GM18511 (cell line): ENCODE results near the gene CXCL1.

ENCODE experiments used
- ATAC-seq: cut with Tn5 transposase; IDR thresholded peaks from one replicate; pipeline ENCODE4 v1.9.1; 2021; ENCODE audit warnings: mild to moderate bottlenecking, moderate library complexity; ENCODE audit not compliant: unreplicated experiment

The CXCL1 gene

DNA sequence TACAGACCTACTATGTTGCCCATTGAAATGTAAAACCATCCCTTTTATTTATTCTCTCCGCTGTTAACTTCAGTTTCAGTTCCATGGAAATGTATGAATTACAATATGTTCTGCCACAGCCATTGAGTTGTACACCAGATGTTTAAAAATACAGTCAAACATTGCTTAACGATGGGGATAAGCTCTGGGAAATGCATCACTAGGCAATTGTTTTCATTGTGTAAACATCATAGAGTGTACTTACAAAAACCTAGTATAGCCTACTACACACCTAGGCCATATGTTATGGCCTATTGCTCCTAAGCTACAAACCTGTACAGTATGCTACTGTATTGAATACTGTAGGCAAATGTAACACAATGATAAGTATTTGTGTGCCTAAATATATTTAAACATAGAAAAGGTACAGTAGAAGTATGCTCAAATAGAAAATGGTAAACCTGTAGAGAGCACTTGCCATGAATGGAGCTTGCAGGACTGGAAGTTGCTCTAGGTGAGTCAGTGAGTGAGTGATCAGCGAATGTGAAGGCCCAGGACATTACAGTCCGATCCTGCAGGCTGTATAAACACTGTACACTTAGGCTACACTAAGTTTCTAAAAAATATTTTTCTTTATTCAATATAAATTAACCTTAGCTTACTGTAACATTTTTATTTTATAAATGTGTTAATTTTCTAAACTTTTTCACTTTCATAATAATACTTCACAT, 18.8 kb upstream of the CXCL1 start:
- no peak for ATAC-seq

DNA sequence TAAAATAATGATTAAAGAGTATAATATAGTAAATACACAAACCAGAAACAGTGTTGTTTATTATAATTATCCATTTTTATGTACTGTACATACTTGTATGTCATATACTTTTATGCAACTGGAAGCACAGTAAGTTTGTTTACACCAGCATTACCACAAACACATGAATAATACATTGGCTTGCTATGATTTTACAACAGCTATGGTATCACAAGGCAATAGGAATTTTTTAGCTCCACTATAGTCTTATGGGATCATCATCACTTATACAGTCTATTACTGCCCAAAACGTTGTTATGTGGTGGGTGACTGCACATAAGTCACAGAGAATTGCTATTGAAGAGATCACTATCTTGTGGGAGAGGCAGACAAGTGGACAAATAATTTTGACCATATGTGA, 17.9 kb upstream of the CXCL1 start:
- ATAC-seq: no peak

DNA sequence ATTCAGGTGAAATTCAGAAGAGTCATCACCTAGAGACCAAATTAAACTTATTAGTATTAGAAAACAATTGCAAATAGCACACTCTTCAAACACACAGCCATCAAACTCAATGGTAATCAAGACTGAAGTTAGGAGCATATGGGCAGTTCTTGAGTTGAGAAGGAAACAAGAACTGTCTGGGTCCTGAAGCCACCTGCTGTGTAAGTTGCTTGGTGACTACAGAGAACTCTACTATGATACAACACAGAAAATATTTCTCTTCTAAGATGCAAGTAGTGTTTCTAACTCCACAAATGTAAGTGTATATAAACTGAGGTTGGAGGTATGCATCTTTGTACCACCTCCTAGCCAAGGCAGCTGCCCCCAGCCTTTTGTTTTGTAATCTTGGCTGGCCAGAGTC, 16.4 kb upstream of the CXCL1 start:
- no peak for ATAC-seq

DNA sequence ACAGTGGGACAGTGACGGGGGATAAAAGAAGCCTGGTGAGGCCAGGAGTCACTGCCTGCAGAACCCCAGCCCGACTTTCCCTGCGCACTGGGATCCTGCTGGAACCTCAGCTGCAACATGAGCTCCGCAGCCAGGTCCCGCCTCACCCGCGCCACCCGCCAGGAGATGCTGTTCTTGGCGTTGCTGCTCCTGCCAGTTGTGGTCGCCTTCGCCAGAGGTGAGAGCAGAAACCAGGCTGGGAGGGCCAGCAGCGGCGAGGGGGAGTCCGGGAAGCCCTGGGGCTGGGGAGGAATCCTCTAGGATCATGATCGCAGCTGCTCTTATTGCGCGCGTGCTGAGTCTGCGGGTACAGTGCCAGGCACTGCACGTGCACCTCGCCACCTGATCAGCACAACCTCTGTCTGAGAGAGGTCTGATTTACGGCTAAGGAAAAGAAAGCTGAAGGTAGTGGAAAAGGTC, 15.9 kb upstream of the CXCL1 start, which contains the start of gene PF4V1:
Gene PF4V1 (plus strand): TSS at position 51 of the 459 bp plus-strand sequence. CDS start 67 bp downstream, at position 118.
- no peak for ATAC-seq

DNA sequence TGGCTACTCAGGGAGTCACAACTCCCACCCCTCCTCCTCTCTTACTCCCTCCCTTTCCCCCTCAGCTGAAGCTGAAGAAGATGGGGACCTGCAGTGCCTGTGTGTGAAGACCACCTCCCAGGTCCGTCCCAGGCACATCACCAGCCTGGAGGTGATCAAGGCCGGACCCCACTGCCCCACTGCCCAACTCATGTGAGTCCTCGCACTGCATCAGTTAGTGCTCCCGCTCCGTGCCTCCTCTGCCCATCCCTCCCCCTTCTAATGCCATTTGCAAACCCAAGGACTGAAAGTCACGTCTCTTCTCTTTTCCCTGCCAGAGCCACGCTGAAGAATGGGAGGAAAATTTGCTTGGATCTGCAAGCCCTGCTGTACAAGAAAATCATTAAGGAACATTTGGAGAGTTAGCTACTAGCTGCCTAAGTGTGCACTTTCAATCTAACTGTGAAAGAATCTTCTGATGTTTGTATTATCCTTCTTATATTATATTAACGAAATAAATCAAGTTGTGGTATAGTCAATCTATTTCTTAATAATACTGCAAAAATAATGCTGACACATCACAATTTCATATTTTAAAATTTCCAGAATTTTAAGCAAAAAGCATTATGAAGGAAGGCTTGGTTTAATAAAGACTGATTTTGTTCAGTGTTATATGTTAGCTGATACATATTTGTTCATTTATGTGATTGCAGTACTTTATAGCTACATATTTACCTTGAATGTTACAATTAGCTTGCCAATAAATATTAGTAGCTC, 15.3 kb upstream of the CXCL1 start:
- ATAC-seq: no peak

DNA sequence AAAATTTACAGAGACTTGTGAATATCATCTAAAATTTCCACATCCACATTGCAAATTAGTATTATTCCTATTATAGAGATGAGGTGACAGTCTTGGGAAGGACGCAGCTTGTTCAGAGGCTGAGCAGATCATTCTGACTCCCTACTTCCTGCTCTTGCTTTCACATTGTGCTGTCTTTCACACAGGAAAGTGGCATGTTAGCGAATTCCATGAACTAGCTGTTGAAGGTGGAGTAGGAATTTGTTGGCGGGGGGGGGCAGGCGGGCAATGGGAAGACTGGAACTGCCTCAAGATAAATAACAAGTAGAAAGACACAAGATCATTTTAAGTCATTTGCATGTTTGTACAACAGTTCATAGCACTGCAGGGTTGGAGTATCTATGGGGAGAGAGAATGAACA, 13.8 kb upstream of the CXCL1 start:
- no peak for ATAC-seq

DNA sequence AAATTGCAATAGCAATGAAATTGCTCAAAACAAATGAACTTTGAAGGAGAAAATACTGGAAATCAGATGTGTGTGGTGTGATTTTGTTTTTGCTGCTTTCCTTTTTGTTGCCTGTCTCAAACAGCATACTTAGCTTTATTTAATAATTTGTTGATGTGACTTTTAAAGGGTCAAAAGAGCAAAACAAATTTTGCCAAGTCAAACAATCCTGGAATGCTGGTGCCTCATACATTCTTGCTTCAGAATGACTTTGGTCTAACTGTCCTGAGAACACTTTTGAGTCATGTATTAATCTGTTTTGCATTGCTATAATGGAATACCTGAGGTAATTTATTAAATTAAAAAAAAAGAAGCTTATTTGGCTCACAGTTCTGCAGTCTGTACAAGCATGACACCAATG, 12.7 kb upstream of the CXCL1 start:
- no peak for ATAC-seq

DNA sequence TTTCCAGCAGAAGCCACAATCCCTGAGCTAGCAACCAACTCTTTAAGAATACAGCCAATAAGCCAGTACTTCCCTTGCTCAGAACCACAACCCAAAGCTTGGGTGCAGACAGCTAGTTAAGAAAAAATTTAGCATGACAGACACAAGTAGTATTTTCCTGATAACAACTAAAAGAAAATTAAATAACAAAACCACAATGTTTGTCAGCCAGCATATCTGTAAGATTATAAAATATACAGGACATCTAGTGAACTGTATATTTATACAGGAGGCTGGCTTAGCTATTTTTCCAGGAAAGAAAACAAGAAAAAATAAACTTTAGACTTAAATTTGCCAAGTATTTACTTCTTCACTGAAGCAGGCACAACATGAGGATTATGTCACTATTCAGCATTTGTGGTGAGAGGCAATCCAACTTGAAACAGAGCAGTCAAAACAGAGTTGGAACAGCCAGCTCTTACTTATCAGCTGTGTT, 9.5 kb upstream of the CXCL1 start:
- ATAC-seq: no peak

DNA sequence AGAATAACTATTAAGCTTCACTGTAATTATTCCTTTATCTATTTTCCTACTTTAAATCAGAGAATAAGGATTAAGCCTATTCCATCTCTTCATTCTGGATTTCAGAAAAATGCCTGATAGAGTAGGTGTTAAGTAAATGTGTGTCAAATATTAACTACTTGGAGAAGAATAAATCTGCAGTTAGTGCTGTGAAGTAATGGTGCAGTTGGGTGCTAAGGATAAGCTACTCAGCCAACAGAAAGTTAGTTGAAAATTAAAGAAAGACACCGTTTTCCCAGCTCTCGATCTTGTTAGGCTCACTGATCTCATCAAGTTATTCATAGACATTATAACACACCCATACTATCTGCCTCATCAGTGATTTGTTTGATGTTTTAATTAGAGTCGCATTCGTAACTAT, 9.0 kb upstream of the CXCL1 start:
- ATAC-seq: no peak

DNA sequence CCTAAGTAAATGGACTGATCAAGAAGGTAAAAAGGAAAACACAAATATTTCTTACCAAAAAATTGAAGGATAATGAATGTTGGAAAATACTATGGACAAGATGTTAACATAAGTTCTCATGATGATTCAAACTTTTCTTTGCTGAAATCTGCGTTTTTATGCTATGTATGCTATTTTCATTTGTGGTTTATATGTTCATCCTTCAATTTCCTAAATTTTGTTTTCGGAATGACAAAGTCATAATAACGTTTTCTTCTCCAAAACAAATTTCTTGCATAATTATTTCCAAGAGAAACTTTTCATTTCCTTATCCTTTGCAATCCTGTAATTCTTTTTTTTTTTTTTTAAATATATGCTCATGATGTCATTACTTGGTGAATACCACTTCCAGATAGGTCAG, 8.3 kb upstream of the CXCL1 start:
- no peak for ATAC-seq

DNA sequence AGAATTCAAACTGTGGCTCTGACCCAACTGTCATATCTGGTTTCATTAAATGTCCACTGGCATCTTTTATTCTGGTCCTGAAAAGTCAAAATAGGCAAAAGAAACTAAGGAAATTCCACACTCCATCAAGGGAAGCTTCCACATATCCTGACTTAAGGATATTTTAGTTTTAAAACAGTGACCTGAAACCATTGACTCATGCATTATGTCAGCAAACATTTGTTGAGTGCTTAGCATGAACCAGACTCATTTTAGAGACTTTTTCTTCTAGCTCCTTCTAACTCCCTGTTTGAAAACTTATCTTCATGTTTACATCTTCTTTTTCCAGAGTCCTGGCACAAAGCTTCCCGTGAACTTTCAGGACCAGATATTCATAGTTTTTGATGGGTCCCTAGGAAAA, 6.9 kb upstream of the CXCL1 start:
- no peak for ATAC-seq

DNA sequence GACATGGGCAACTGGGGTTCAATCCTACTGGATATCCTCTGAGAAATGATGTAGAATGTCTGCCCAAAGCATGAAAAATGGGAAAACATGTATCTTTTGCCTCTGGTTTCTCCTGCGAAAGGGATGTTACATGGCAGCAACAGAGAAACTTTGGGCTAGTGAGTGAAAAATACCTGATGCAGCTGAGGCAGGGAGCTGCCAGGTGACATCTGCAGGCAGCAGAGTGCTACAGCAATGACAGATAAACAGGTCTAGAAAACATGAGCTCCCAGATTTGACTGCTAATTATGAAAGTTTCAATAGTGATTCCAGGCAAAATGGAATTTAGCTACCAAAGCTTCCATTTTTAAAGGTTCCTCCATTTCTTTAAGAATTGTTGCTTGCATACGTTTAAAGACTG, 4.8 kb upstream of the CXCL1 start:
- no peak for ATAC-seq

DNA sequence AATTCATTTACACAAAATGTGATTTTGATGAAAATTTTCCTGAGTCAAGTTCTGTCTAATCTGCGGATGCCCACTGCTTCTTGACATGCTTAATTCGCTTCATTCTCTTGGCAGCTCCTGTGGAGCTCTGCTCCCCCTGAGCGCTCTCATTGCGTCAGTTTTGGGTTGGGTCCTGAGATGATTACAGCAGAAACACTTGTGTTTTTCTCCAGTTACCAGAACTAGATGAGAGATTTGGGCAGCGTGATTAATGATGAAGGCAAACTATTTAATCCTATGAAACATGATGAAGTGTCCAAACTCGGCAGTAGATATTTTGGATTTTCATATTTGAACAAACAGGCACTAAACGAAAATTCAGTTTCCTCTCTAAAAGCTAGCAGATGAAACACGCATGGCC, 4.2 kb upstream of the CXCL1 start:
- ATAC-seq: no peak

DNA sequence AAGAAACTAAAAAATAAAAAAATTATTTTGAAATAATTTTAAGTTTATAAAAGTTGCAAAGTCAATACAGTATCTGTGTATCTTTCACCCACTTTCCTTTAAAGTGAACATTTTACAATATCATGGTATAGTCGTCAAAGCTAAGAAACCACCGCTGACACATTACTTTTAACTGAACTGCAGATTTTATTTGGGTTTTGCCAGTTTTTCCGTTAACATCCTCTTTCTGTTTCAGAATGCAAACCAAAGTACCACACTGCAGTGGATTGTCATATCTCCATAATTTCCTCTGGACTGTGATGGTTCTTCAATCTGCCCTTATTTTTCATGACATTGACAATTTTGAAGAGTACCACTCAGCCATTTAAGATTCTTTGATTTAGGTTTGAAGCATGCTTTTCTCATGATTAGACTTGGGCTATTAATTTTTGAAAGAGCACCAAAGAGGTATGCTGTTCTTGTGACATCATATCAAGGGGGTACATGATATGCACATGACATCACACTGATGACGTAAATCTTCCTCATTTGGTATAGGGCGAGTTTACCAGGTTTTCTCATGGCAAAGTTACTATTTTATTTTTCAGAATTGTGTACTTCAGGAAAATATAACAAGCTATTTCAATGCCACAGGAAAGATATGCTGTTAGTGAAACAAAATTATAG, 3.6 kb upstream of the CXCL1 start:
- ATAC-seq: no peak

DNA sequence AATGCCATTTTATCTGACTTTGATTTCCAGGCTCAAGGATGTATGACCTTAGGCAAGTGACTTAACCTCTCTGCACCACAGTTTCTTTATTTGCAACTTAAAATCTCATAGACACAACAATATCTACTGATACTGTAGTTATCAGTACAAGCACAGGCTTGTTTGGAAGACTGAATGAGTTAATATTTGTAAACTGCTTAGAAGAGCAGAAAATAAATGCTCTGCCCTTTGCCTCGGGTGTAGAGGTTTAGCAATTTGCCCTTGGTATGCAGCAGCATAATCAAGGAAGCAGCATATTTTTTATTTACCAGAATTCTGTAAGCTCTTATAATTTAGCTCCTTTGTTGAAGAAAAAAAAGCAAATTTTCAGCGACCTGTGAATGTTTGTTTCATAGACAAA, 2.9 kb upstream of the CXCL1 start:
- ATAC-seq: no peak

DNA sequence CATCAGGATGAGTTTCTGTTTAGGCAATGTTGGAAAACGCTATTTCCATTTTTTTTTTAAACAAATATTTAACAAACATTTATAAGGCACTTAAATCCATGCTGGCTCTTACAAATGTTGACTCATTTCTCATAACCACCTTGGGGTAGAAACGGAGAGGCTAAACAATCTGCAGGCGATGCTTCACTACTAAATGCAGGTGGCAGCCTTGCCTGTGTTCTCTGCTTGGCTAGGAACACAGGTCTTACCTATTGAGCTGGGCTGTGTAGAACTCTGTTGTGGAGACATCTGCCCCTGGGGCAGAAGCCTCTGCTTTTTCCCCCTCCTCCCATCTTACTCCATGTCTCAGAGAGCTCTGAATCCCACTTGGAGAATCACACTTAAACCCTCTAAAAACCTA, 1.4 kb upstream of the CXCL1 start:
- no peak for ATAC-seq

DNA sequence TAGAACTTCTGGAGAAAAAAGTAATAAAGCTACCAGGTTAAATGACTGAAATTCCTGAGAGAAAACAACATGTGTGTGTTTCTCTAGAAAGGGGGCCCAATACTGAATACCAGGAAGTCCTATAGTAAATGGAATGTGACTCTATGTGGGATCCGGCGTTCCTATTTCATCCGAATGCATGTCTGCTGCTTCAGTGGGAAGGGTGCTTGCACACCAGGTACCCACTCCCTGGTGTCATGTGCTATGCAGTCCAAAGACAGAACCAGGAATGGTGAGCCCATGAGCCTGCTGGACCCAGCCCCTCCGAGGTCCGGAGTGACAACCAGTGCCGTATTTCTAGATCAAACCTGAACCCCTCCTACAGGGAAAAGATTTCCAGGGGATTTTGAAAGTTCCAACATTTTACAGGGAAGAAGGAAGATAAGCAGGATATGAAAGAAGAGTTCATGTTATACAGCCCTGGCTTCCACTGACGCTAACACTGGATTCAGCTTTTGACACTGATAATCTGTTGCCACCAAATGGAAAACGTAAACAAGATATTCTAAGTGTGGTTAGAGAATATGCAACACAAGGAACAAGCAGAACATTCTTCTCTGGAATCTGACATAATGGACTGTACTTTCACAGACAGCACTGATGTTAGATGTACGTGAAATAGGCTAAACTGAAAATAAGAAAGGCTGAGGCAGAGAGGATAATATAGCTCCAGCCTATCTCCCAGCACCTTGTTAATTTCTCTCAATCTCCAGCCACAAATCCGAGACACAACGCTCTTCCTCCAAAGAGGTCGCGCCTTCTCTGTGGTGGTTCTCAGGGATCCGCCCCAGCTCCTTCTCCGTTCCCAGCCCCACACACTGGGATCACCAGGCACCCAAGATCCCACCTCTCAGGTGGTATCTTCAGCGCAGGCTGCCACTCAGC, 725 bp upstream of the CXCL1 start:
- no peak for ATAC-seq

DNA sequence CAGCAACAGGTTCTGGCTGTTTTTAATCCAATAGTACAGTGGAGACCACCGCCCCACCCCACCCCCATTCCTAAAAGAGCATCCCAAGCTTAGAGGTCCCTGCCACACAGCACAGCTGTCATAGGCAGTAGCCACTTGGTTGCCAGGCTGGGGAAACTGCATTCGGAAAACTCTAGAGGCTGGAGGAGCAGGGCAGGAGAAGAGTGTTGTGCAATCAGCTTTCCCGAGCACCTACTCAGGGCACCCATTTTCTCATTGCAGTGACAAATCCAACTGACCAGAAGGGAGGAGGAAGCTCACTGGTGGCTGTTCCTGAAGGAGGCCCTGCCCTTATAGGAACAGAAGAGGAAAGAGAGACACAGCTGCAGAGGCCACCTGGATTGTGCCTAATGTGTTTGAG, 1.1 kb downstream of the CXCL1 start:
- no peak for ATAC-seq

DNA sequence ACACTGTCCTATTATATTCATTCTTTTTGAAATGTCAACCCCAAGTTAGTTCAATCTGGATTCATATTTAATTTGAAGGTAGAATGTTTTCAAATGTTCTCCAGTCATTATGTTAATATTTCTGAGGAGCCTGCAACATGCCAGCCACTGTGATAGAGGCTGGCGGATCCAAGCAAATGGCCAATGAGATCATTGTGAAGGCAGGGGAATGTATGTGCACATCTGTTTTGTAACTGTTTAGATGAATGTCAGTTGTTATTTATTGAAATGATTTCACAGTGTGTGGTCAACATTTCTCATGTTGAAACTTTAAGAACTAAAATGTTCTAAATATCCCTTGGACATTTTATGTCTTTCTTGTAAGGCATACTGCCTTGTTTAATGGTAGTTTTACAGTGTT, 1.6 kb downstream of the CXCL1 start:
- ATAC-seq: no peak

DNA sequence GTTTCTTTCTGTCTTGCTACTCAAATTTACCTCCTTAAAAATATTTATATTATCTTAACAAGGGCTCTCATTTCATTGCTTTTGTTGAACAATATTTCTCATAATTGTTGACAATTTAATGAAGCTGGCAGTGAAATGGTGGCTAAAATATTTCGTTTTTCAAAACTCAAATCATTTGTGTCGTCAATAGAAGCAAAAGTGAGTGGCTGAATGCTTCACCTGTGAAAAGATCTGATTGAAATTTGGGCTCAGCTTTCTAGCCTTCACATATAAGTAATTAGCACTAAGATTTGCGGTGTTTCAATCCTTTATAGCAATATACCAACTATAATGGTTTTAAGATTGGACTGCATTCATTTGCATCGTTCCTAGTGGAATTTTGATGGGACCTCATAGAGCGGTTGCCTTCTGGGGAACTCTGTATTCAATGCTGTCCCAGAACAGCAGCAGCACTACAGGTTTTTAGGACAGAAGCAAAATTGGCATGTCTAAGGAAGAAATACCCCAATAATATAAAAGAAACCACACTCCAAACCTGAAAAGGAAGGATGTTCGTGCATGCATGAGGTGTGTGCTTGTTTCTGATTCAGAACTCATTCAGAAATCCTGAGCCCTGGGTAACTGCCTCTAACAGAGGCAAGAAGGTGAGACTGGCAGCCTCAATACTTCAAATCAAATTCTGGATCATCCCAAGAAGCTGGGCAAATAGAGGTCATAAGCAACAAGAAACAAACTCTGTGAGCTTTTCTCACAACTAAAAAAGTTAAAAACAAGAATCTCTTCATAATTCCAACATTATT, 2.5 kb downstream of the CXCL1 start:
- no peak for ATAC-seq
